Measurements from ENCODE around the gene CLDN12. TPM values are rescaled to one million over a fixed set of nuclear protein-coding genes. Genes with fewer than 3 reads are reported as not detected.
"Not testable (repeated sequence)": the region's sequence is repeated elsewhere in the genome, so short reads cannot be mapped to it uniquely, and the experiment has no call there.

Gene CLDN12
- total and polyA plus RNA-seq, 2 donors (not counting 1 experiment from before 2014, with no cell fraction given), result 1.2 to 14.1 TPM

GRCh38 chr7:90461219-90461618, 58.0 kb downstream of the CLDN12 start:
- no peak overlapping the region for H2AFZ ChIP-seq (ENCODE audit: insufficient read depth, low read depth, low read length, poor library complexity, severe bottlenecking)
- intact Hi-C loops (cut with micrococcal nuclease), result no loop called here
- H3K9me3 ChIP-seq (ENCODE audit: control extremely low read depth in 1 of 3, control insufficient read depth in 2 of 3, insufficient read depth in 1 of 3, low read length in 2 of 3), result peaks cover 0 to 11% (median 9%) of the 10 kb centered on the region in 3 donors
- H3K27ac Mint-ChIP-seq, result no peak overlapping the region
- H4K20me1 ChIP-seq (ENCODE audit: control insufficient read depth, insufficient read depth, low read length, poor library complexity, severe bottlenecking), result no peaks in the 10 kb centered on the region
- peaks cover 6% of the 10 kb centered on the region for H3K4me1 Mint-ChIP-seq
- ChIA-PET POLR2A (no interaction called here), CTCF (interaction anchor here (0.6 kb wide), 1 partner anchor 1526 kb away, joined by 3 read pairs; no protein-coding TSS in a partner anchor)
- H3K4me1 ChIP-seq (ENCODE audit: control insufficient read depth in 2 of 2, insufficient read depth in 2 of 2, low read length in 2 of 2), result peaks cover 4 to 9% of the 10 kb centered on the region in 2 donors
- H3K9me3 Mint-ChIP-seq (ENCODE audit: insufficient read depth), result peaks cover 11% of the 10 kb centered on the region
- no peak overlapping the region for H3K4me3 Mint-ChIP-seq
- no peaks in the 10 kb centered on the region for H3K27me3 ChIP-seq (replicated peaks in 1 of 4; ENCODE audit: control extremely low read depth in 1 of 4, control insufficient read depth in 3 of 4, insufficient read depth in 4 of 4, low read length in 3 of 4)
- H3K4me2 ChIP-seq (replicated peaks; ENCODE audit: low read depth, low read length, poor library complexity, severe bottlenecking), result no peak overlapping the region
- TF ChIP-seq EZH2 (IDR thresholded peaks at IDR 0.05; ENCODE audit: borderline replicate concordance, insufficient read depth, low read depth, low read length, poor library complexity, severe bottlenecking), result no peak
- TF ChIP-seq, protein P1, sequence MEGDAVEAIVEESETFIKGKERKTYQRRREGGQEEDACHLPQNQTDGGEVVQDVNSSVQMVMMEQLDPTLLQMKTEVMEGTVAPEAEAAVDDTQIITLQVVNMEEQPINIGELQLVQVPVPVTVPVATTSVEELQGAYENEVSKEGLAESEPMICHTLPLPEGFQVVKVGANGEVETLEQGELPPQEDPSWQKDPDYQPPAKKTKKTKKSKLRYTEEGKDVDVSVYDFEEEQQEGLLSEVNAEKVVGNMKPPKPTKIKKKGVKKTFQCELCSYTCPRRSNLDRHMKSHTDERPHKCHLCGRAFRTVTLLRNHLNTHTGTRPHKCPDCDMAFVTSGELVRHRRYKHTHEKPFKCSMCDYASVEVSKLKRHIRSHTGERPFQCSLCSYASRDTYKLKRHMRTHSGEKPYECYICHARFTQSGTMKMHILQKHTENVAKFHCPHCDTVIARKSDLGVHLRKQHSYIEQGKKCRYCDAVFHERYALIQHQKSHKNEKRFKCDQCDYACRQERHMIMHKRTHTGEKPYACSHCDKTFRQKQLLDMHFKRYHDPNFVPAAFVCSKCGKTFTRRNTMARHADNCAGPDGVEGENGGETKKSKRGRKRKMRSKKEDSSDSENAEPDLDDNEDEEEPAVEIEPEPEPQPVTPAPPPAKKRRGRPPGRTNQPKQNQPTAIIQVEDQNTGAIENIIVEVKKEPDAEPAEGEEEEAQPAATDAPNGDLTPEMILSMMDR (IDR thresholded peaks at IDR 0.05), result no peak
- no peak overlapping the region for H3K9ac ChIP-seq (ENCODE audit: low read length)
- no peaks in the 10 kb centered on the region for H3K27me3 Mint-ChIP-seq
- no peaks in the 10 kb centered on the region for H3K36me3 ChIP-seq (replicated peaks in 1 of 2; ENCODE audit: control extremely low read depth in 1 of 2, control insufficient read depth in 1 of 2, extremely low read depth in 1 of 2, insufficient read depth in 2 of 2, low read length in 1 of 2)
- no peaks in the 10 kb centered on the region for H3K79me2 ChIP-seq (ENCODE audit: control insufficient read depth, insufficient read depth, low read length)
- DNase-seq (no peak), ATAC-seq (ENCODE audit: low read depth) (no peak)
- H3K4me3 ChIP-seq (ENCODE audit: control extremely low read depth in 1 of 5, extremely low read depth in 1 of 5, insufficient read depth in 1 of 5, low read depth in 2 of 5, low read length in 4 of 5), result no peak overlapping the region
- no peak overlapping the region for H3K27ac ChIP-seq (ENCODE audit: low read length in 2 of 2)

DNA sequence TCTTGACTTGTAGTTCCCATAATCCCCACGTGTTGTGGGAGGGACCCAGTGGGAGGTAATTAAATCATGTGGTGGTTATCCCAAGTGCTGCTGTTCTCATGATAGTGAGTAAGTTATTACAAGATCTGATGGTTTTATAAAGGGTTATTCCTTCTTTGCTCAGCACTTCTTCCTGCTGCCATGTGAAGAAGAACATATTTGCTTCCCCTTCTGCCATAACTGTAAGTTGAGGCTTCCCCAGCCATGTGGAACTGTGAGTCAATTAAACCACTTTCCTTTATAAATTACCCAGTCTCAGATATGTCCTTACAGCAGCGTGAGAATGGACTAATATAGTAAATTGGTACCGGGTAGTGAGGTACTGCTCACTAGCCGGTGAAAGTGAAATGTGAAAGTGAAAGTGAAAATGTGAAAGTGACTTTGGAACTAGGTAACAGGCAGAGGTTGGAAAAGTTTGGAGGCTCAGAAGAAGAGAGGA, 59.9 kb downstream of the CLDN12 start:
- 16% methylated on average over 2 of the region's 4 CpGs for WGBS (ENCODE audit: insufficient coverage)
- intact Hi-C loops (cut with micrococcal nuclease); CTCF ChIA-PET; H3K79me2 ChIP-seq (ENCODE audit: control insufficient read depth, insufficient read depth, low read length); H3K36me3 ChIP-seq (replicated peaks in 1 of 2; ENCODE audit: control extremely low read depth in 1 of 2, control insufficient read depth in 1 of 2, extremely low read depth in 1 of 2, insufficient read depth in 2 of 2, low read length in 1 of 2); H3K4me1 ChIP-seq (ENCODE audit: control insufficient read depth in 2 of 2, insufficient read depth in 2 of 2, low read length in 2 of 2); H3K4me1 Mint-ChIP-seq; H3K27me3 Mint-ChIP-seq; H3K27ac Mint-ChIP-seq; POLR2A ChIA-PET; H4K20me1 ChIP-seq (ENCODE audit: control insufficient read depth, insufficient read depth, low read length, poor library complexity, severe bottlenecking); H3K27me3 ChIP-seq (replicated peaks in 1 of 4; ENCODE audit: control extremely low read depth in 1 of 4, control insufficient read depth in 3 of 4, insufficient read depth in 4 of 4, low read length in 3 of 4): not testable (repeated sequence)
- H3K4me3 ChIP-seq (ENCODE audit: control extremely low read depth in 1 of 5, extremely low read depth in 1 of 5, insufficient read depth in 1 of 5, low read depth in 2 of 5, low read length in 4 of 5), result peak overlapping the region in 4 of 5 experiments; percentile 31 to 66 (median 37)
- H3K9ac ChIP-seq (ENCODE audit: low read length), result peak overlapping the region; percentile 63
- ATAC-seq (ENCODE audit: low read depth), result peak; percentile 54
- H3K9me3 Mint-ChIP-seq (ENCODE audit: insufficient read depth), result peaks cover 11% of the 10 kb centered on the region
- H3K4me3 Mint-ChIP-seq, result peak overlapping the region; percentile 51
- peak overlapping the region; percentile 78 for H2AFZ ChIP-seq (ENCODE audit: insufficient read depth, low read depth, low read length, poor library complexity, severe bottlenecking)
- peak overlapping the region; percentile 61 for H3K4me2 ChIP-seq (replicated peaks; ENCODE audit: low read depth, low read length, poor library complexity, severe bottlenecking)
- H3K9me3 ChIP-seq (ENCODE audit: control extremely low read depth in 1 of 3, control insufficient read depth in 2 of 3, insufficient read depth in 1 of 3, low read length in 2 of 3), result peaks cover 0 to 11% (median 9%) of the 10 kb centered on the region in 3 donors
- peak overlapping the region in 1 of 2 donors; percentile 22 for H3K27ac ChIP-seq (ENCODE audit: low read length in 2 of 2)
- DNase-seq, result peak; percentile 43

Other genes with a start within 250 kb of the CLDN12 start
- gene STEAP1, start 249.0 kb upstream of the CLDN12 start, total RNA-seq, result 0.32 TPM in 1 of 2 replicates, not detected in the other
- gene STEAP1, start 249.0 kb upstream of the CLDN12 start, polyA plus RNA-seq, result not detected in 2 replicates
- gene STEAP2, start 191.7 kb upstream of the CLDN12 start, total RNA-seq, result not detected in 2 replicates
- gene STEAP2, start 191.7 kb upstream of the CLDN12 start, polyA plus RNA-seq, result not detected in 2 replicates
- gene CFAP69, start 158.3 kb upstream of the CLDN12 start, total RNA-seq, result 0.15 and 0.29 TPM in 2 replicates
- gene CFAP69, start 158.3 kb upstream of the CLDN12 start, polyA plus RNA-seq, result 0.10 TPM in 1 of 2 replicates, not detected in the other
- gene FAM237B, start 82.2 kb upstream of the CLDN12 start, total RNA-seq, result not detected in 2 replicates
- gene FAM237B, start 82.2 kb upstream of the CLDN12 start, polyA plus RNA-seq, result not detected in 2 replicates
- 36.2 and 39.5 TPM in 2 replicates for gene GTPBP10, start 56.7 kb upstream of the CLDN12 start, total RNA-seq
- gene GTPBP10, start 56.7 kb upstream of the CLDN12 start, polyA plus RNA-seq, result 14.2 and 17.7 TPM in 2 replicates
- gene PTTG1IP2, start 66.2 kb downstream of the CLDN12 start, total RNA-seq, result not detected in 2 replicates
- not detected in 2 replicates for gene PTTG1IP2, start 66.2 kb downstream of the CLDN12 start, polyA plus RNA-seq
- gene CDK14, start 192.9 kb downstream of the CLDN12 start, total RNA-seq, result 167 and 174 TPM in 2 replicates
- 42.1 and 45.5 TPM in 2 replicates for gene CDK14, start 192.9 kb downstream of the CLDN12 start, polyA plus RNA-seq